Ovary (tissue), 9 donors: Measurements from ENCODE around the gene C11orf91. TPM values are rescaled to one million over a fixed set of nuclear protein-coding genes. Genes with fewer than 3 reads are reported as not detected.

Experiments
- DNase-seq, 5 donors: peaks; one replicate each; pipeline ENCODE4 v3.0.0-alpha.2; 2019 to 2020
- H3K27ac ChIP-seq, 2 donors: fragments of 200-600 bp; one replicate each; pipeline versions ENCODE4 v1.5.1 to v1.8.0; 2019 to 2022
- H3K27me3 ChIP-seq: fragments of 200-600 bp; one replicate; pipeline ENCODE4 v1.8.0; 2022
- H3K36me3 ChIP-seq: fragments of 200-600 bp; sonication (generic); one replicate; pipeline ENCODE4 v1.5.1; 2019
- H3K4me1 ChIP-seq: one replicate; pipeline ENCODE4 v1.8.1; 2013; ENCODE audit warnings: mild to moderate bottlenecking, moderate library complexity; ENCODE audit not compliant: insufficient read depth
- H3K4me3 ChIP-seq: fragments of 200-600 bp; sonication (generic); one replicate; pipeline ENCODE4 v1.5.1; 2017
- H3K9me3 ChIP-seq, 2 donors: fragments of 200-600 bp in 1 of 2; sonication (generic) in 1 of 2; one replicate each; pipeline versions ENCODE4 v1.5.1 to v1.8.1; 2013 to 2019; ENCODE audit warnings: mild to moderate bottlenecking in 1 of 2, moderate library complexity in 1 of 2
- EP300 ChIP-seq: sonication (generic); formaldehyde crosslinking; IDR thresholded peaks from one replicate; pipeline ENCODE4 v1.6.1; 2017; ENCODE audit warnings: antibody characterized with exemption
- POLR2A ChIP-seq: fragments of 450-650 bp; IDR thresholded peaks from one replicate; pipeline ENCODE4 v1.6.1; 2017; ENCODE audit warnings: antibody characterized with exemption, mild to moderate bottlenecking, moderate library complexity
- WGBS, 3 donors: extraction: QIAGEN DNeasy Blood & Tissue Kit in 1 of 3; methylation state at CpG; one replicate each; pipeline versions ENCODE4 v1.1.5 to v1.1.7; 2013 to 2017; 5-methylcytosine and 5-hydroxymethylcytosine counted together
- intact Hi-C, 4 donors: fragments of 100-400 bp; cut with DNase I; formaldehyde crosslinking; loops; one replicate each; pipeline versions ENCODE4 v1.11.0 to v1.15.1; 2022 to 2023
- polyA plus RNA-seq, 2 donors: library from polyadenylated mRNA; stranded (reverse); fragments of 200-250 nt in 1 of 2; fragments of 350-450 nt in 1 of 2; fragmentation: Illumina TruSeq in 1 of 2; extraction: RNeasy Lipid Tissue Mini Kit (QIAGEN cat#74804) in 1 of 2; gene quantifications; one replicate each; pipeline ENCODE4 v1.2.3, GENCODE V29; 2013 to 2014
- total RNA-seq, 7 donors: library from RNA; depleted of rRNA in 2 of 7; stranded (reverse); fragments of >200 nt in 2 of 7; fragmentation: NEBNext Ultra II Directional in 3 of 7; extraction: Animal tissue kit (Norgen Biotek cat#: 25700) in 3 of 7; gene quantifications; one replicate each; pipeline versions ENCODE4 v1.1.0 to v1.2.4, GENCODE V29; 2016 to 2023
- TF ChIP-seq, protein P1 (sequence below), 3 donors: fragments of 450-650 bp in 2 of 3; fragments of 200-600 bp in 1 of 3; IDR thresholded peaks; one replicate each; pipeline versions ENCODE4 v1.5.1 to v1.8.0; 2016 to 2022; ENCODE audit warnings: antibody characterized with exemption in 3 of 3, mild to moderate bottlenecking in 1 of 3
- donor health status: DM: no; HTN: no; CAD: no; lungs with moderate emphysema.
- donor health status: DM: no; HTN: no; CAD: no.
- donor health status: Bipolar disorder and iron deficiency.
- donor health status: DM: yes; HTN: yes; CAD: no.
- donor health status: DM: no; HTN: no; CAD: no.
- donor health status: DM: yes; HTN: yes; CAD: no.

C11orf91 gene
- total and polyA plus RNA-seq, 9 donors = 0.61 TPM; not detected in 8

DNA sequence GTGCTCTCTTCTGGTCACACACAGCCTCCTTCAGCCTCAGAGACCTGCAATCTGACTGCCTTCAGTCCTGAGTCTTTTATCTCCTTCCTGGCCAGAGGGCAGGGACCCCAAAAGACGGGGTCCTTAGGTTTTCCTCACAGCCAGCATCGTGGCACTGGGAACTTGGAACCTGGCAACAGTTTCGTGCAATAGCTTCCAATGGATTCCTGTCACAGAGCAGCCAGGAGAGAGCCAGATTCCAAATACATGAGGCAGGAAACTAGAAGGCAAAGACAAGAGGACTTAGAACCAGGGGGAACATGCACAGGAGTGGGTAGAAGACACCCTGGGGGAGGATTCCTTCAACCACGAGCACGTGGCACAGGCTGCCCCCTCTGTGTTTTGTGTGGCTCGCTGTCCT is 48.6 kb downstream of the C11orf91 start:
- H3K27me3 ChIP-seq = no peaks in the 10 kb centered on the region
- peaks cover 1% of the 10 kb centered on the region for H3K4me1 ChIP-seq

DNA sequence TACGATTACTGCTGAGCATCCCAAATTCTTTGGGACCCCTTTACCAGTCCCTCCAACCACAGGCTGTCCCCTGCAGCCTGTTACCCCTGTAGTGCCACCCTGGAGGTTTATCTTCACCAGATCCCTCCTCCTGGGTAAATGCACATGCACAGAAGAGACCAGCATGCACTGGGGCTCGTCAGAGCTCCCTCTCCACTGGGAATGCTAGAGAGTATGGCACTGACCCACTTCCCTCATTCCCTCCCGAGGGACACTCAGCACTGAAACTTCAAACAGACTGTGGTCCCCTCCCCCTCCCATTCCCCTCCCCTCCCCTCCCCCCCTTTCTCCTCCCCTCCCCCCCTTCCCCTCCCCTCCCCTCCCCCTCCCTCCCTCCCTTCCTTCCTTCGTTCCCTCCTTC is 49.1 kb downstream of the C11orf91 start:
- WGBS, 3 donors = 39 to 58% (median 51%) methylated on average over 3 to 4 of the region's 4 CpGs
- no peaks in the 10 kb centered on the region for H3K9me3 ChIP-seq
- no peaks in the 10 kb centered on the region for H3K36me3 ChIP-seq
- TF ChIP-seq, protein P1, sequence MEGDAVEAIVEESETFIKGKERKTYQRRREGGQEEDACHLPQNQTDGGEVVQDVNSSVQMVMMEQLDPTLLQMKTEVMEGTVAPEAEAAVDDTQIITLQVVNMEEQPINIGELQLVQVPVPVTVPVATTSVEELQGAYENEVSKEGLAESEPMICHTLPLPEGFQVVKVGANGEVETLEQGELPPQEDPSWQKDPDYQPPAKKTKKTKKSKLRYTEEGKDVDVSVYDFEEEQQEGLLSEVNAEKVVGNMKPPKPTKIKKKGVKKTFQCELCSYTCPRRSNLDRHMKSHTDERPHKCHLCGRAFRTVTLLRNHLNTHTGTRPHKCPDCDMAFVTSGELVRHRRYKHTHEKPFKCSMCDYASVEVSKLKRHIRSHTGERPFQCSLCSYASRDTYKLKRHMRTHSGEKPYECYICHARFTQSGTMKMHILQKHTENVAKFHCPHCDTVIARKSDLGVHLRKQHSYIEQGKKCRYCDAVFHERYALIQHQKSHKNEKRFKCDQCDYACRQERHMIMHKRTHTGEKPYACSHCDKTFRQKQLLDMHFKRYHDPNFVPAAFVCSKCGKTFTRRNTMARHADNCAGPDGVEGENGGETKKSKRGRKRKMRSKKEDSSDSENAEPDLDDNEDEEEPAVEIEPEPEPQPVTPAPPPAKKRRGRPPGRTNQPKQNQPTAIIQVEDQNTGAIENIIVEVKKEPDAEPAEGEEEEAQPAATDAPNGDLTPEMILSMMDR (IDR thresholded peaks at IDR 0.05) = no peak
- no peak for TF ChIP-seq POLR2A
- no peak for TF ChIP-seq EP300
- DNase-seq = no peak
- H3K27ac ChIP-seq = no peak overlapping the region
- intact Hi-C loops = no loop called here
- no peaks in the 10 kb centered on the region for H3K27me3 ChIP-seq
- H3K4me3 ChIP-seq = no peak overlapping the region
- peaks cover 1% of the 10 kb centered on the region for H3K4me1 ChIP-seq

More for the DNA sequence above, 48.6 kb downstream of the C11orf91 start:
- Histone ChIP-seq H3K36me3 (no peaks in the 10 kb centered on the region), H3K4me3 (no peak overlapping the region), H3K27ac (no peak overlapping the region), H3K9me3 (no peaks in the 10 kb centered on the region)
- intact Hi-C loops = no loop called here
- 29 to 39% (median 35%) methylated on average over 6 of the region's 6 CpGs for WGBS, 3 donors
- DNase-seq = no peak
- TF ChIP-seq EP300 (no peak), POLR2A (no peak)
- TF ChIP-seq, protein P1 (IDR thresholded peaks at IDR 0.05) = no peak

DNA sequence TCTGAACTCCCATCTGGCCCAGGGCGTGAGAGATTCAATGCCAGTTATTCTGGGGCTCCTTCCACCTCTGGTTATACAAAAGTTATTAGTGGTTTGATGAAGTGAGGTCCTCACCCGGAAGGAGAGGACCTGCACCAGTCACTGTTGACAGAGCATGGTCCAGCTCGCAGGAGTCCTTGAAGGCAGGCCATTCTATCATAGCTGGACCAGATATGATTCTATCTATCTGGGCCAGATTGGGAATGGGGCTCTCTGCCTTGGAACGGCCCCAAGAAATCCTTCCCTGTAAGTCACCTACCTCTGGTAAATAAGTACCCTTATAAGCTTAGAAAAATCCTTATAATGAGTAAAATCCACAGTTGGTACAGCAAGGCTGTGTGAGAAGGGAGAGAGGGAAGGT is 50.7 kb downstream of the C11orf91 start:
- intact Hi-C loops = no loop called here
- WGBS, 3 donors = 79 to 91% (median 86%) methylated on average over 4 of the region's 4 CpGs
- Histone ChIP-seq H3K4me1 (peaks cover 1% of the 10 kb centered on the region), H3K9me3 (no peaks in the 10 kb centered on the region), H3K27ac (no peak overlapping the region), H3K36me3 (no peaks in the 10 kb centered on the region), H3K27me3 (no peaks in the 10 kb centered on the region), H3K4me3 (no peak overlapping the region)
- TF ChIP-seq, protein P1 (IDR thresholded peaks at IDR 0.05) = no peak
- TF ChIP-seq EP300 (no peak), POLR2A (no peak)
- no peak for DNase-seq

Other genes starting within 250 kb of the C11orf91 start
- 100 to 1,000 TPM in 6 of 7 donors, 10 to 100 TPM in 1; 73.0 to 394 (median 288) TPM for gene CD59, start 35.6 kb upstream of the C11orf91 start, total RNA-seq
- gene CD59, start 35.6 kb upstream of the C11orf91 start, polyA plus RNA-seq = 100 to 1,000 TPM; 199 to 807 TPM
- gene FBXO3, start 73.7 kb upstream of the C11orf91 start, total RNA-seq = 10 to 100 TPM; 30.0 to 43.0 (median 34.3) TPM
- 10 to 100 TPM; 25.2 to 33.2 TPM for gene FBXO3, start 73.7 kb upstream of the C11orf91 start, polyA plus RNA-seq
- gene LMO2, start 191.2 kb upstream of the C11orf91 start, total RNA-seq = 10 to 100 TPM in 5 of 7 donors, 1 to 10 TPM in 2; 6.9 to 18.6 (median 13.2) TPM
- gene LMO2, start 191.2 kb upstream of the C11orf91 start, polyA plus RNA-seq = 10 to 100 TPM; 26.5 to 48.2 TPM